HG03469 (cell line): ENCODE data around the gene CDK5R2.

Experiments used
- ATAC-seq: cut with Tn5 transposase; IDR thresholded peaks from one replicate; pipeline ENCODE4 v1.9.1; 2021; ENCODE audit warnings: mild to moderate bottlenecking, moderate library complexity, moderate number of reproducible peaks; ENCODE audit not compliant: unreplicated experiment

Gene CDK5R2

GRCh38 chr2:219001577-219002394 lies 42.3 kb downstream of the CDK5R2 start:
- no peak for ATAC-seq

GRCh38 chr2:219002395-219003266 lies 43.2 kb downstream of the CDK5R2 start:
- no peak for ATAC-seq

DNA sequence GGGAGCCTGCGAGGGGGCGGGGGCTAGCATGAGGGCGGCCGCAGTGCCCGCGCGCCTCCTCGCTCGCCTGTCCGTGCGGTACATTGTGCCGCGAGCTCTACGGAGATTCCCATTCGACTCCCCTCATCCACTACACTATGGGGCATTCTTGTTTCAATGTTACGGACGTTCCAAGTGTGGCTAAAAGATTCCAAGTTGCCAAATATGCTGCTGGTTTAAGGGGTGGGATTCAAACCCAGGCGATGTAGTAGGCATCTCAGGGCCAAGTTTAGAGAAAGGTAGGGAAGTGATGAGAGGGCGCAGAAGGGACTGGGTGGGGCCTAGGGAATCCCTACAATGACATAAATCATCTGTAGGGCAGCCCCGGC lies 43.8 kb downstream of the CDK5R2 start:
- no peak for ATAC-seq

- ATAC-seq = no peak
These were observed 44.5 kb downstream of the CDK5R2 start for GRCh38 chr2:219003979-219004378.

DNA sequence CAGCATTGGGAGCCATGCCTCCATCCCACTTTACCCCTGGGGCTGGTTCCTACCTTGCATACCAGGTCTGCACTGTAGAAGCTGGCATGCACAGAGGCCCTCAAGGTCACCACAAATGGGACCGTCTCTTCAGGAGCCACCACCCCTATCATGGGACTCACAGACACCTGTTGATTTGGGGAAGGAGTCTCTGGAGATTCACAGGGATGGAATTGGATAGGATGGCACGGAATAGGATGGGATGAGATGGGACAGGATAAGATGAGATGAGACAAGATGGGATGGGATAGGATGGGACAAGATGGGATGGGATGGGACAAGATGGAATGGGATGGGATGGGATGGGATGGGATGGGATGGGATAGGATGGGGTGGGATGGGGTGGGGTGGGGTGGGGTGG lies 49.8 kb downstream of the CDK5R2 start:
- ATAC-seq = no peak

DNA sequence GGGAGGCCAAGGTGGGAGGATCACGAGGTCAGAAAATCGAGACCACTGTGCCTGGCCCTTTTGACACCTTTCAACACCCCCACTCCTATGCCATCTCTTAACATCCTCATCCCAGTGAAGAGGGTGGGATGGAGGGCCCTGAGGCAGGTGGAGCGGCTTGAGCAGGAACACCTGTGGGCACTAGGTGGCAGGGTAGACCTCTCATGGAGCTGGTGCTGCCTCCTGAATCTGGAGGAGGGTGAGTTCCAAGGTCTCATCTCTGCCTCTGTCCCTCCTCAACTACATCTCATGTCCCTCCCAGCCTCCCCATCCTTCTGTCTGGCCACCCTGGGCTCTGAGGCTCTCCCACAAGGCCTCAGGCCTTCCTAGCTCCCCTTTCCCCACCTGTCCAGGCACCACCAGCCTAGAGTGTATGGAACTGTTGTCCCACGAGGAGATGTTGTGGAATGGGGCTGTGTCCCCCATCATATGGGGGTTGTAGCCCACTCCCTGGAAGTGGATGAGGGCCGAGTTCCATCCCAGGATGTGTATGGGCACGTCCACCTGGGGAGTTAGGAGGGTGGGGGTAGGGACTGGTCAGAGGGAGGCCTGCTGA lies 50.8 kb downstream of the CDK5R2 start:
- ATAC-seq = no peak

GRCh38 chr2:219010873-219011272 lies 51.4 kb downstream of the CDK5R2 start:
- no peak for ATAC-seq
